Right atrium auricular region (tissue), 2 donors: Measurements from ENCODE around the gene RSRC1. TPM values are rescaled to one million over a fixed set of nuclear protein-coding genes. Genes with fewer than 3 reads are reported as not detected.
"Not testable (repeated sequence)": the region's sequence is repeated elsewhere in the genome, so short reads cannot be mapped to it uniquely, and the experiment has no call there.

ENCODE experiments used
- DNase-seq: peaks from one replicate; pipeline ENCODE4 v3.0.0-alpha.2; 2019; ENCODE audit warnings: low spot score
- H3K27ac ChIP-seq, 2 donors: fragments of 200-600 bp; sonication (generic); 1 replicate in 1 of 2; 2 replicates in 1 of 2; pipeline ENCODE4 v1.5.1; 2016 to 2019
- H3K27me3 ChIP-seq, 2 donors: fragments of 200-600 bp; sonication (generic); one replicate each; pipeline versions ENCODE4 v1.5.1 to v1.6.0; 2017 to 2019
- H3K36me3 ChIP-seq: fragments of 200-600 bp; sonication (generic); one replicate; pipeline ENCODE4 v1.5.1; 2016
- H3K4me1 ChIP-seq, 2 donors: fragments of 200-600 bp; sonication (generic); one replicate each; pipeline versions ENCODE4 v1.5.1 to v1.6.0; 2017 to 2019
- H3K4me3 ChIP-seq, 2 donors: fragments of 200-600 bp; sonication (generic); 1 replicate in 1 of 2; 2 replicates in 1 of 2; pipeline ENCODE4 v1.5.1; 2017 to 2019; ENCODE audit warnings: mild to moderate bottlenecking in 1 of 2, moderate library complexity in 1 of 2
- H3K9me3 ChIP-seq, 2 donors: fragments of 200-600 bp; sonication (generic); one replicate each; pipeline ENCODE4 v1.5.1; 2019
- CTCF ChIP-seq, 2 donors: fragments of 200-600 bp; sonication (generic); IDR thresholded peaks; one replicate each; pipeline ENCODE4 v1.5.1; 2019; ENCODE audit warnings: antibody characterized with exemption in 2 of 2
- total RNA-seq, 2 donors: library from RNA; depleted of rRNA; stranded (reverse); fragments of >200 nt; gene quantifications; one replicate each; pipeline ENCODE4 v1.1.0, GENCODE V29; 2016

Gene RSRC1
- total RNA-seq, 2 donors from 2014 or later, result 24.8 to 42.5 TPM

DNA sequence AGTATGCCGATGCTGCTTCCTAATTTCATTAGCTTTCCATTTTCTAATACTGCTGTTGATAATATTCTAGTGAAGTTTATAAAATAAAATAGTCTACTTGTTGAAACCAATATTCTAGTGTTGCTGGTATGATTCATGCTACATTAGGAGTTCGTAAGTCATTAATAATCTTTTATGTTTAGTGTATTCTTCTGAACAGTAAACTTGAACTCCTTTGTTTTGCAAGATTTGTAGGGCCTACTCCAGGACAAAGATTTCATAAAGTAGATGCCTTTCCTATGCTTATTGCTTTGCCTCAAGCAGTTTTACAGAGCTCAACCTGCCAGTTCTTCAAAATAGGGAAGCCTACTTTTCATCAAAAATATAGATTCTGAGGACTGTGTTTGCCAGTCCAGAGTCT is 111.5 kb downstream of the RSRC1 start:
- Histone ChIP-seq H3K4me3 (no peak overlapping the region), H3K36me3 (no peaks in the 10 kb centered on the region), H3K9me3 (no peaks in the 10 kb centered on the region), H3K27me3 (no peaks in the 10 kb centered on the region), H3K27ac (no peak overlapping the region), H3K4me1 (no peaks in the 10 kb centered on the region)
- no peak for DNase-seq
- TF ChIP-seq CTCF (IDR thresholded peaks at IDR 0.05), result no peak

DNA sequence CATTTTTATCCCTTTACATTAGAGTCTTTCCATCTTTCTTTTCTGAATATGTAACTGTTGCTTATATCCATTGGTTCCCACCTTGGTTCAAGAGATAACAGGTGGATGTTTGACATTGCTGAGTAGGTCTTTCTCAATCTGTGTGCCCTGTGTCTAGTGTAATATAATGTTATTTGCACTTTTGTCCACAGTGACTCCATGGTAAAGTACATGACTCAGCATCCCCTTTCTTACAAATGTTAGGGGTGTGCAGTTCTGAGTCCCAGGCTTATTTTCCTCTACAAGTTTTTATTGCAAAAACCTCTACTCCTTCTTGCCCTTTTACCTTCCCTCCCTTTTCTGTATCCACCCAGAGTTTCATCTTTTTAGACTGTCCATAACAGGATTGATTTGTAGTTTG is 116.5 kb downstream of the RSRC1 start:
- no peaks in the 10 kb centered on the region for H3K36me3 ChIP-seq
- TF ChIP-seq CTCF (IDR thresholded peaks at IDR 0.05), result no peak
- H3K27me3 ChIP-seq, result no peaks in the 10 kb centered on the region
- no peak for DNase-seq
- no peaks in the 10 kb centered on the region for H3K9me3 ChIP-seq
- no peaks in the 10 kb centered on the region for H3K4me1 ChIP-seq
- no peak overlapping the region for H3K27ac ChIP-seq
- no peak overlapping the region for H3K4me3 ChIP-seq

DNA sequence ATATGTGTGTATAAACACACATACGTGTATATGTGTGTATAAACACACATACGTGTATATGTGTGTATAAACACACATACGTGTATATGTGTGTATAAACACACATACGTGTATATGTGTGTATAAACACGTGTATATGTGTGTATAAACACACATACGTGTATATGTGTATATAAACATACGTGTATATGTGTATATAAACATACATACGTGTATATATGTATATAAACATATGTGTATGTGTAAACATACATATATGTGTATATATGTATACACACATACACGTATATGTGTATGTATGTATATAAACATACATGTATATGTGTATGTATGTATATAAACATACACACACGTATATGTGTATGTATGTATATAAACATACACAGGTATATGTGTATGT is 119.1 kb downstream of the RSRC1 start:
- H3K4me3 ChIP-seq, H3K27ac ChIP-seq, H3K27me3 ChIP-seq, DNase-seq, H3K36me3 ChIP-seq, H3K4me1 ChIP-seq, H3K9me3 ChIP-seq: not testable (repeated sequence)

GRCh38 chr3:158233791-158234190 is 123.9 kb downstream of the RSRC1 start:
- no peaks in the 10 kb centered on the region for H3K27me3 ChIP-seq
- peaks cover 0 to 4% of the 10 kb centered on the region in 2 donors for H3K9me3 ChIP-seq
- no peak overlapping the region for H3K27ac ChIP-seq
- no peak for DNase-seq
- H3K36me3 ChIP-seq, result no peaks in the 10 kb centered on the region
- no peaks in the 10 kb centered on the region for H3K4me1 ChIP-seq
- TF ChIP-seq CTCF (IDR thresholded peaks at IDR 0.05), result no peak
- H3K4me3 ChIP-seq, result no peak overlapping the region

DNA sequence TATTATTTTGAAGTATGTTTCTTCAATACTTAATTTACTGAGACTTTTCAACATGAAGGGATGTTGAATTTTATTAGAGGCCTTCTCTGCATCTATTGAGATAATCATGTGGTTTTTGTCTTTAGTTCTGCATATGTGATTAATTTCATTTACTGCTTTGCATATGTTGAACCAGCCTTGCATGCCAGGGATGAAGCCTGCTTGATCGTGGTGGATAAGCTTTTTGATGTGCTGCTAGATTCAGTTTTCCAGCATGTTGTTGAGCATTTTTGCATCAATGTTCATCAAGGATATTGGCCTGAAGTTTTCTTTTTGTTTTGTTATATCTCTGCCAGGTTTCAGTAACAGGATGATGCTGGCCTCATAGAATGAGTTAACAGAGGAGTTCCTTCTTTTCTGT is 134.4 kb downstream of the RSRC1 start:
- no peak for DNase-seq
- no peak for TF ChIP-seq CTCF (IDR thresholded peaks at IDR 0.05)
- Histone ChIP-seq H3K36me3 (no peaks in the 10 kb centered on the region), H3K27ac (no peak overlapping the region), H3K4me3 (no peak overlapping the region), H3K9me3 (no peaks in the 10 kb centered on the region), H3K4me1 (no peaks in the 10 kb centered on the region), H3K27me3 (no peaks in the 10 kb centered on the region)

DNA sequence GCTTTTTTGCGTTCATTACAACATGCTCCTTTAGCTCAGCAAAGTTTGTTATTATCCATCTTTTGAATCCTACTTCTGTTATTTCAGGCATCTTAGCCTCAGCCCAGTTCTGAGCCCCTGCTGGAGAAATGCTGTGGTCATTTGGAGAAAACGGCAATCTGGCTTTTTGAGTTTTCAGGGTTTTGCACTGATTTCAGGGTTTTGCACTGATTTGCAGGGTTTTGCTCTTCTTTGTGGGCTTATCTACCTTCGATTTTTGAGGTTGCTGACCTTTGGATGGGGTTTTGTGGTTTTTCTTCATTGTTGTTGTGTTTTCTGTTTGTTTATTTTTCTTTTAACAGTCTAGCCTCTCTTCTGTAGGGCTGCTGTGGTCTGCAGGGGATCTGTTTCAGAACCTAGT is 137.4 kb downstream of the RSRC1 start:
- no peak for TF ChIP-seq CTCF (IDR thresholded peaks at IDR 0.05)
- H3K4me1 ChIP-seq, result no peaks in the 10 kb centered on the region
- no peaks in the 10 kb centered on the region for H3K27me3 ChIP-seq
- DNase-seq, result no peak
- peaks cover 0 to 5% of the 10 kb centered on the region in 2 donors for H3K9me3 ChIP-seq
- no peak overlapping the region for H3K27ac ChIP-seq
- H3K36me3 ChIP-seq, result no peaks in the 10 kb centered on the region
- H3K4me3 ChIP-seq, result no peak overlapping the region
